Kidney epithelial cell (primary cell): ENCODE results near the gene SLC6A15. TPM values are rescaled to one million over a fixed set of nuclear protein-coding genes. Genes with fewer than 3 reads are reported as not detected.

Experiments
- DNase-seq: peaks from one replicate; pipeline ENCODE4 v3.0.0-alpha.2; 2010; ENCODE audit warnings: low read depth
- H3K27me3 ChIP-seq: 2 replicates; pipeline ENCODE4 v1.6.0; 2011; ENCODE audit warnings: low read length; ENCODE audit not compliant: control insufficient read depth, insufficient read depth
- H3K36me3 ChIP-seq: 2 replicates; pipeline ENCODE4 v1.5.1; 2011; ENCODE audit warnings: low read length; ENCODE audit not compliant: control insufficient read depth, insufficient read depth
- H3K4me3 ChIP-seq: 2 replicates; pipeline ENCODE4 v1.5.1; 2011; ENCODE audit warnings: low read depth, mild to moderate bottlenecking, control low read depth, low read length
- CTCF ChIP-seq: IDR thresholded peaks from 2 replicates; pipeline ENCODE4 v1.5.1; 2011; ENCODE audit warnings: mild to moderate bottlenecking, moderate library complexity, low read length, control low read depth, inconsistent platforms; ENCODE audit not compliant: insufficient read depth, poor library complexity, severe bottlenecking
- total RNA-seq: library from RNA; depleted of rRNA; stranded (reverse); fragments of >200 nt; gene quantifications from 2 replicates; pipeline ENCODE4 v1.2.3, GENCODE V29; 2015

The SLC6A15 gene
- total RNA-seq, 1 donor from 2014 or later: 15.9 TPM

DNA sequence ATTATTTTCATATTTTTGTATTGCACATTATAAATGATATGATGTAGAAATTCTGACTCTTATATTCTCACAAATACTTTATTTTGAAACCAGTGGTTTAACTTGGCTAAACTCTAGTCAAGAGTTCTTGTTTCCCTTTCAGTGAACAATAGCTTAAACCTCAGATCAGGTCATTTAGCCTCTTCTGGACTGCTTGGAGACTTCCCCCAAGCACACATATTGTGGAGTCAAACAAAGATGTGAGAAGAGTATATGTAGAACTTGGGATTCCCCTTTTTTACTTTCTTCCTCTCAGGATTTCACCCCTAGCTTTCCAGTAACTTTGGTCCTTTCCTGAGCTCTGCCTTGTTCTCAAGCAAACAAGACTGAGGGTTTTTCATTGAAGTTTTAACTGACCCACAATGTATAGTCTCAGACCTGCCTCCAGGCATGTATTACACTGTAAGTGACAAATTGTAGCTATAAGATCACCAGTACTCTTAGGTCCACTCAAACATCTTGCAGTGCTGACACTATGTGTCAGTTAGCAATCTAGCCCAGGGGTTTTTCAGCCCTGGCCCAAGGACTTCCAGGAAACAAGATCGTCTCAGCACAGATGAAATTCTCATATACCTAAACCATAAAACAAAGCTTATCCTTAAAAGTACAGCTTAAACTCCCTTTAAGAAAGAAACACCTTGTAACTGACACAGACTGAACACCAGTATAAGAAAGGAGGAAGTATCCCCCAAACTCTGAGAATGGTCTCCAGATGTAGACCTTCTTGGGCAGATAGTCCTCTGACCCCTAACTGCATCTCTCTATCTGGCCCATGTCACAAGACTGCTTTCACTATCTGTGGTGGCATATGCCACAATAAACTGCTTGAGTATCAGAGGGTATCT is 98.6 kb downstream of the SLC6A15 start:
- H3K27me3 ChIP-seq: no peaks in the 10 kb centered on the region
- no peak for DNase-seq
- H3K4me3 ChIP-seq: no peak overlapping the region
- H3K36me3 ChIP-seq: no peaks in the 10 kb centered on the region
- no peak for TF ChIP-seq CTCF

DNA sequence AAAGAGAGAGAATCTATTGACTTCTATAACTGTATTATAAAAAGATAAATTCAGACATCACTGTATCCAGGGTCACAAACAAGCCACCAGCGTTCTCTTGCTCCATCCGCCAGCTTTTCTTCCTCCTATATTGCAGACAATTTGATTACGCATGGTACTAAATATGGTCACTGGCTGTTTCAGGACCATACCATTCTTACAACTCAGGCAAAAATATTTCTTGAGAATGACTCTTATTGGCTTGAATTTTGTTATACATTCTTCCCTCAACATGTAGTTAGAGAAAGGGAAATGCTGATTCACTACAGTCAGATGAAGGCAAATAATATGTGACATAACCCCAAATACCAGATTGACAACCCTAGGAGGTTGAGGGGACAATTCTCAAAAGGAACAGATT is 101.3 kb downstream of the SLC6A15 start:
- TF ChIP-seq CTCF: no peak
- no peaks in the 10 kb centered on the region for H3K27me3 ChIP-seq
- no peak for DNase-seq
- H3K4me3 ChIP-seq: no peak overlapping the region
- no peaks in the 10 kb centered on the region for H3K36me3 ChIP-seq

- H3K4me3 ChIP-seq: no peak overlapping the region
- no peaks in the 10 kb centered on the region for H3K36me3 ChIP-seq
- H3K27me3 ChIP-seq: no peaks in the 10 kb centered on the region
- TF ChIP-seq CTCF: no peak
- no peak for DNase-seq
Observed at GRCh38 chr12:84810611-84811010, 102.0 kb downstream of the SLC6A15 start.

Other genes with a start within 250 kb of the SLC6A15 start
- 0.92 TPM in 1 of 2 replicates, not detected in the other for gene TSPAN19, start 123.5 kb upstream of the SLC6A15 start, total RNA-seq
- gene LRRIQ1, start 123.6 kb upstream of the SLC6A15 start, total RNA-seq: 2.3 and 3.1 TPM in 2 replicates